OCI-LY7 (cell line): ENCODE measurements around the gene QKI.

Source experiments
- EZH2phosphoT487 ChIP-seq: fragments of 200-600 bp; sonication (generic); IDR thresholded peaks from 2 replicates; pipeline ENCODE4 v1.6.1; 2018; ENCODE audit warnings: low read depth, borderline replicate concordance, mild to moderate bottlenecking, mixed run types, antibody characterized with exemption, low read length, moderate library complexity, mixed read lengths
- TF ChIP-seq, protein P1 (sequence below): fragments of 200-600 bp; sonication (generic); conservative IDR thresholded peaks from 2 replicates; pipeline ENCODE4 v1.5.1; 2014; ENCODE audit warnings: mild to moderate bottlenecking, antibody characterized with exemption, low read length, moderate library complexity, mixed read lengths

- TF ChIP-seq, protein P1, sequence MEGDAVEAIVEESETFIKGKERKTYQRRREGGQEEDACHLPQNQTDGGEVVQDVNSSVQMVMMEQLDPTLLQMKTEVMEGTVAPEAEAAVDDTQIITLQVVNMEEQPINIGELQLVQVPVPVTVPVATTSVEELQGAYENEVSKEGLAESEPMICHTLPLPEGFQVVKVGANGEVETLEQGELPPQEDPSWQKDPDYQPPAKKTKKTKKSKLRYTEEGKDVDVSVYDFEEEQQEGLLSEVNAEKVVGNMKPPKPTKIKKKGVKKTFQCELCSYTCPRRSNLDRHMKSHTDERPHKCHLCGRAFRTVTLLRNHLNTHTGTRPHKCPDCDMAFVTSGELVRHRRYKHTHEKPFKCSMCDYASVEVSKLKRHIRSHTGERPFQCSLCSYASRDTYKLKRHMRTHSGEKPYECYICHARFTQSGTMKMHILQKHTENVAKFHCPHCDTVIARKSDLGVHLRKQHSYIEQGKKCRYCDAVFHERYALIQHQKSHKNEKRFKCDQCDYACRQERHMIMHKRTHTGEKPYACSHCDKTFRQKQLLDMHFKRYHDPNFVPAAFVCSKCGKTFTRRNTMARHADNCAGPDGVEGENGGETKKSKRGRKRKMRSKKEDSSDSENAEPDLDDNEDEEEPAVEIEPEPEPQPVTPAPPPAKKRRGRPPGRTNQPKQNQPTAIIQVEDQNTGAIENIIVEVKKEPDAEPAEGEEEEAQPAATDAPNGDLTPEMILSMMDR, result no peak
- no peak for TF ChIP-seq EZH2phosphoT487
These were observed 70.9 kb downstream of the QKI start for GRCh38 chr6:163485388-163485851.
